Activated CD4-positive, alpha-beta memory T cell treated with anti-CD3 and anti-CD28 coated beads for 36 hours (primary cell): ENCODE results near the gene OSBPL1A. TPM values are rescaled to one million over a fixed set of nuclear protein-coding genes. Genes with fewer than 3 reads are reported as not detected.

Source experiments
- CTCF ChIA-PET: fragments of 350-600 bp; sonication (Branson Sonifier 250); formaldehyde crosslinking; loops from one replicate; lab custom pipeline; 2021; ENCODE audit warnings: antibody characterized with exemption, inconsistent platforms; lab: Charles Lee
- POLR2A ChIA-PET: fragments of 350-600 bp; sonication (Branson Sonifier 250); formaldehyde crosslinking; loops from one replicate; lab custom pipeline; 2021; ENCODE audit warnings: antibody characterized with exemption; lab: Charles Lee
- DNase-seq: peaks from one replicate; pipeline ENCODE4 v3.0.0-alpha.2; 2020
- H3K27ac Mint-ChIP-seq: one replicate; pipeline ENCODE4 v1.8.0; 2021; ENCODE audit warnings: mixed read lengths
- H3K27me3 Mint-ChIP-seq: one replicate; pipeline ENCODE4 v1.8.0; 2021; ENCODE audit warnings: mixed read lengths
- H3K36me3 Mint-ChIP-seq: one replicate; pipeline ENCODE4 v1.8.0; 2021; ENCODE audit warnings: mixed read lengths
- H3K4me1 Mint-ChIP-seq: one replicate; pipeline ENCODE4 v1.8.0; 2021; ENCODE audit warnings: low read depth, mixed read lengths
- H3K4me3 Mint-ChIP-seq: one replicate; pipeline ENCODE4 v1.8.0; 2021; ENCODE audit warnings: mild to moderate bottlenecking, mixed read lengths
- H3K9me3 Mint-ChIP-seq: one replicate; pipeline ENCODE4 v1.8.0; 2021; ENCODE audit warnings: mixed read lengths
- intact Hi-C: fragments of 100-400 bp; cut with micrococcal nuclease; formaldehyde crosslinking; loops from one replicate; pipeline ENCODE4 v1.15.1; 2023
- total RNA-seq, 2 experiments: library from RNA; stranded (reverse); gene quantifications; one replicate each; pipeline ENCODE4 v1.2.3, GENCODE V29; 2021

OSBPL1A gene
- total RNA-seq, 2 experiments from 2014 or later: 1.4 to 2.4 TPM

DNA sequence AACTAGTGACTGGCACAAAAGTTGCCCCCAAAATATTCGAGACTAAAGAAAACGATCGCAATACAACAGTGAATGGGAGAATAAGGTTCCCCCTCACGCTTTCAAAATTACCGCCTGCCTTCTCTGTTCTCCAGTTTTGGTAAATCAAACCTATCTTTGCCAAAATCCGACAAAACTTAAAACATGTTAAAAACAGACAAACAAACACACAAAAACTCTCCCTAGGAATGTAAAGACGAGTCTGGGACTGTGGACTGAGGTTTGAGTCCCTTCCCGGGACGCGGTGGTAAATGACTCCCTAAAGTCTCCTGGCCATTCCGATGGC, 28.4 kb upstream of the OSBPL1A start:
- H3K4me1 Mint-ChIP-seq: peaks cover 18% of the 10 kb centered on the region
- intact Hi-C loops: loop anchor here (1.0 to 5.0 kb wide), 3 partner anchors 12 to 61 kb away; no protein-coding TSS in a partner anchor
- DNase-seq: no peak
- CTCF ChIA-PET: no interaction called here
- peak overlapping the region; percentile 59 for H3K27ac Mint-ChIP-seq
- peaks cover 15% of the 10 kb centered on the region for H3K36me3 Mint-ChIP-seq
- H3K4me3 Mint-ChIP-seq: peak overlapping the region; percentile 72
- H3K27me3 Mint-ChIP-seq: peaks cover 10% of the 10 kb centered on the region
- POLR2A ChIA-PET: interaction anchor here (1.0 kb wide), 1 partner anchor 12 kb away, joined by 5 read pairs; no protein-coding TSS in a partner anchor
- H3K9me3 Mint-ChIP-seq: peaks cover 5% of the 10 kb centered on the region

DNA sequence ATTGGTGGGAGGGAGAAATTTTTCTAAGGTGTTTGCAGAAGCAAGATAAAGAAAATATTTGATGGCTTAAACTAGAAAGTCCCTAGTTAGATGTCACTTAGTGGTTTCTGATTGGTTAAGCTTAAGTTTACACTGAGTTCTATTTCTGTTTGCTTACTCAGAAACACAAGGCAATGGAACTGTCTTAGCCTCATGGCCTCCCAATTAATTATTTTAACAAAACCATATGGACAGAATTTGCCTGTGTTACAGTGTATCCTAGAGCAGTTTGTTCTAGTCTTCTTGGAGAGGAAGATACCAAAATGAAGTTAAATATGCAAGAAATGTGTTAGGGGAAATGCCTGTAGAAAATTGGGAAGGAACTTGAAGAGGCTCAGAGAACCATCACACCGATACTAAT, 24.2 kb upstream of the OSBPL1A start:
- no peak overlapping the region for H3K27ac Mint-ChIP-seq
- H3K4me3 Mint-ChIP-seq: no peak overlapping the region
- peaks cover 29% of the 10 kb centered on the region for H3K27me3 Mint-ChIP-seq
- DNase-seq: no peak
- H3K9me3 Mint-ChIP-seq: peaks cover 5% of the 10 kb centered on the region
- CTCF ChIA-PET: interaction anchor here (2.2 kb wide), 1 partner anchor 63 kb away, joined by 5 read pairs; no protein-coding TSS in a partner anchor
- intact Hi-C loops: no loop called here
- POLR2A ChIA-PET: interaction anchor here (0.6 kb wide), 1 partner anchor 809 kb away, joined by 5 read pairs; no protein-coding TSS in a partner anchor
- peaks cover 8% of the 10 kb centered on the region for H3K36me3 Mint-ChIP-seq
- H3K4me1 Mint-ChIP-seq: peaks cover 5% of the 10 kb centered on the region

DNA sequence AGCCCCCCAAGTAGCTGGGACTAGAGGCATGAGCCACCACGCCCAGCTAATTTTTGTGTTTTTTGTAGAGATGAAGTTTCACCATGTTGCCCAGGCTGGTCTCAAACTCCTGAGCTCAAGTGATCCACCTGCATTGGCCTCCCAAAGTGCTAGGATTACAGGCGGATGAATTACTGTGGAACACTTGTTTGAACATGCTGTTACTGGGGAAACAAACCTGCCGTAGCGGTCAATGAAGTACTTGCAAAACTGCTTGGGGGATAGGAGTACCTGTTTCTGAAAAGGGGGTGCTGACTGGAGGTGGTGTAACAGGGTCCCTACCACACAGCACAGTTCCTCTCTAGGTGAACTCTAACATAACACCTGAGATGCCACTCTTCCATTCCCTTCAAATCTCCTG, 22.9 kb upstream of the OSBPL1A start:
- H3K27ac Mint-ChIP-seq: no peak overlapping the region
- peaks cover 2% of the 10 kb centered on the region for H3K36me3 Mint-ChIP-seq
- POLR2A ChIA-PET: interaction anchor here (1.0 kb wide), 1 partner anchor 60 kb away, joined by 3 read pairs; no protein-coding TSS in a partner anchor
- CTCF ChIA-PET: interaction anchor here (2.2 kb wide), 1 partner anchor 61 kb away, joined by 5 read pairs; no protein-coding TSS in a partner anchor
- intact Hi-C loops: no loop called here
- H3K27me3 Mint-ChIP-seq: peaks cover 34% of the 10 kb centered on the region
- H3K9me3 Mint-ChIP-seq: peaks cover 1% of the 10 kb centered on the region
- no peak for DNase-seq
- peaks cover 2% of the 10 kb centered on the region for H3K4me1 Mint-ChIP-seq
- H3K4me3 Mint-ChIP-seq: no peak overlapping the region

DNA sequence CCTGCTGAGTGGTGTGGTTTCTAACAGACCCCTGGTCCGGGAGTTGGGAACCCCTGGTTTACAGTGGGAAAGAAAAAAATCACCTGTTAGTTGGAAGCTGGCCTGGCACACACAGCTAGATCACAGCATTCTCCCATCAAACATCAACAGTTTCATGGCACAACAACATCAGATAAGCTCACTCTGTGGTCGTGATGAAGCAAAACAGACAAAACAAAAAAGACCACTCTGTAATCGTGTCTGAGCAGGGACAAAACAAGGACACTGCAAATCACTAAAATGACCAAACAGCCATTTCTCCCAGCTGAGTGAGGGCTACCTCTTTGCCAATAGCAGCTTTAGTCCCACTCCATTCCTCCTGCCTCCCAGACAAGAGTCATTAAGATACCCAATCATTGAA, 19.9 kb upstream of the OSBPL1A start:
- no peak for DNase-seq
- no peak overlapping the region for H3K27ac Mint-ChIP-seq
- H3K9me3 Mint-ChIP-seq: peaks cover 10% of the 10 kb centered on the region
- H3K36me3 Mint-ChIP-seq: no peaks in the 10 kb centered on the region
- intact Hi-C loops: no loop called here
- H3K4me1 Mint-ChIP-seq: peaks cover 22% of the 10 kb centered on the region
- no peak overlapping the region for H3K4me3 Mint-ChIP-seq
- POLR2A ChIA-PET: no interaction called here
- H3K27me3 Mint-ChIP-seq: peaks cover 26% of the 10 kb centered on the region
- CTCF ChIA-PET: interaction anchor here (1.0 to 6.5 kb wide), 3 partner anchors 20 to 72 kb away, joined by 3 to 28 read pairs (median 5); partner anchors contain the start of gene OSBPL1A

DNA sequence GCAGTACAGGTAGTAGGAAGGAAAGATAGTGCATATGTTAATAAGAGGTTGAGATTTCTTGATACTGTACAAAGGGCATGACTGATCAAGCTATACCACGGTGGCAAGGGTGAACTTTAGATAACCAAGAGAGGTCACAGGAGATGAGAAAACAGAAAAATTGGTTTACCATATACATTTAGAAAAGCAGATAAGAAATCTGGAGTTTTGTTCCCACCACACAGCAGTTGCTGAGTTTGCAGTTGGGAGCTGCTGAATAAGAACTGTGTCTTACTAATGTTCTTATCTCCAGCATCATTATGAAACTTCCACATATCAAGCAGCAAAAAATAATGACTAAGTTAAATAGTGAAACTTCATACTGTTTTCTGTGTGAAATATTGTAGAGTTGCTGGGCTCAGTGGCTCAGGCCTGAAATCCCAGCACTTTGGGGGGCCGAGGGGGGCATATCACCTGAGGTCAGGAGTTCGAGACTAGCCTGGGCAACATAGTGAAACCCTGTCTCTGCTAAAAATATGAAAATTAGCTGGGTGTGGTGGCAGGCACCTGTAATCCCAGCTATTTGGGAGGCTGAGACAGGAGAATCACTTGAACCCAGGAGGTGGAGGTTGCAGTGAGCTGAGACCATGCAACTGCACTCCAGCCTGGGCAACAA, 16.9 kb upstream of the OSBPL1A start:
- intact Hi-C loops: loop anchor here (1.0 to 5.0 kb wide), 5 partner anchors 12 to 422 kb away; partner anchors contain the start of genes IMPACT and OSBPL1A
- Mint-ChIP-seq H3K9me3 (peaks cover 12% of the 10 kb centered on the region), H3K4me3 (no peak overlapping the region), H3K27me3 (peaks cover 29% of the 10 kb centered on the region), H3K27ac (no peak overlapping the region), H3K36me3 (peaks cover 2% of the 10 kb centered on the region), H3K4me1 (peaks cover 23% of the 10 kb centered on the region)
- peak; percentile 60 for DNase-seq
- ChIA-PET POLR2A (interaction anchor here (1.7 to 3.1 kb wide), 3 partner anchors 12 to 45 kb away, joined by 5 to 22 read pairs (median 16); partner anchors contain the start of genes IMPACT and OSBPL1A), CTCF (interaction anchor here (1.1 to 6.5 kb wide), 5 partner anchors 18 to 74 kb away, joined by 3 to 28 read pairs (median 3); no protein-coding TSS in a partner anchor)

DNA sequence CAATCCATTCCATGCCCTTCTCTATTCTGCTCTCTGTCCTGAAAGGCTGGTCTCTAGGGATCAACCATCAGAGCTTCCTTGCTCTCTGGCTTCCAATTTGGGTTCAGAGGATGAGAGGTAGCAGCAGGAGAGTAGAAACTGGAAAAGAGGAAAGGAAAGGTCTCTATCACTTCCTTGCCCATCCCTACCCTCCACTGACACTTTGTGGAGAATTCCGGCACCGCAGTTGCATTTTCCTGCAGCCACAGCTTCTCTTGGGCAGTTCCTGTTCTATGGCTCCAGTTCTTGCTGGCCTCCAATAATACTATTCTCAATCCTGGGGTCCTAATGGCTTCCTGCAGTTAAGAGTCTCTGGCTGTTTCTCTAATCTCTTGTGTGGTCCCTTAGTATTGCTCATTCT, 15.5 kb upstream of the OSBPL1A start:
- peaks cover 2% of the 10 kb centered on the region for H3K36me3 Mint-ChIP-seq
- H3K27me3 Mint-ChIP-seq: peaks cover 31% of the 10 kb centered on the region
- no peak for DNase-seq
- CTCF ChIA-PET: interaction anchor here (1.1 to 6.5 kb wide), 4 partner anchors 21 to 72 kb away, joined by 3 to 28 read pairs (median 3); no protein-coding TSS in a partner anchor
- intact Hi-C loops: loop anchor here (5.0 kb wide), 1 partner anchor 421 kb away; no protein-coding TSS in a partner anchor
- POLR2A ChIA-PET: interaction anchor here (1.7 to 3.1 kb wide), 3 partner anchors 13 to 44 kb away, joined by 5 to 22 read pairs (median 16); partner anchors contain the start of genes IMPACT and OSBPL1A
- H3K27ac Mint-ChIP-seq: no peak overlapping the region
- H3K4me3 Mint-ChIP-seq: no peak overlapping the region
- peaks cover 23% of the 10 kb centered on the region for H3K4me1 Mint-ChIP-seq
- peaks cover 12% of the 10 kb centered on the region for H3K9me3 Mint-ChIP-seq

DNA sequence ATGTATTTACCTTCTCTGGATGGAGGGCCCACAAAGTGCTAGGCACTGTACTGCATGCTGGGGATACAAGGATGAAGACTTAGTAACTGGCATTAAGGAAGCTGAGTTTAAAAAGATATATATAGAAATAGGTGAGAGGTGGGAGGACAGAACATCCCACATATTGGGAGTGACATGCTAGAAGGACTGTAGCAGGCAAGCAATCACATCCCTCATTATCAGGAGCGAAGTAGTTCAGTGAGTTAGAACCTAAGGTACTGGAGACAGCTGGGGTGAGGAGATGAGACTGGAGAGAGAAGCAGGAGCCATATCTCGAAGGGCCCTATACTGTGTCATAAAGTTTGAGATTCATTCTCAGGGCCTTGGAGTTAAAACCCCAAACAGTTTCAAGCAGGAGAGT, 10.9 kb upstream of the OSBPL1A start:
- POLR2A ChIA-PET: interaction anchor here (1.6 kb wide), 1 partner anchor 40 kb away, joined by 3 read pairs; no protein-coding TSS in a partner anchor
- Mint-ChIP-seq H3K27me3 (peaks cover 46% of the 10 kb centered on the region), H3K4me3 (no peak overlapping the region), H3K4me1 (peaks cover 10% of the 10 kb centered on the region), H3K36me3 (peaks cover 2% of the 10 kb centered on the region), H3K27ac (no peak overlapping the region), H3K9me3 (peaks cover 11% of the 10 kb centered on the region)
- DNase-seq: no peak
- CTCF ChIA-PET: interaction anchor here (0.5 kb wide), 1 partner anchor 28 kb away, joined by 4 read pairs; no protein-coding TSS in a partner anchor
- intact Hi-C loops: no loop called here

DNA sequence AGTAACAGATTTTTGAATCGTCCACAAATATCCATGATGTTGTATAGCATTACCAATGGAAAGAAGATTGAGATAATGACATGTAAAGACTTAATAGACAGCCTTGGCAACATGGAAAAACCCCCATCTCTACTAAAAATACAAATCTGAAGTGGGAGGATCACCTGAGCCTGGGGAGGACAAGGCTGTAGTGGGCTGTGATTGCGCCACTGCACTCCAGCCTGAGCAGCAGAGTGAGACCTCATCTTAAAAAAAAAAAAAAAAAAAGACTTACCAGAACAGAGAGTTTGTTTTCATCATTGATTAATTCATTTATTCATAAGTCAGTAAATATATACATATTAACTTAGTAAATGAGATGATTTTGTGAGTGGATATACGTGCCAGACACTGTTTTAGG, 7.0 kb upstream of the OSBPL1A start:
- H3K27ac Mint-ChIP-seq: no peak overlapping the region
- no peaks in the 10 kb centered on the region for H3K36me3 Mint-ChIP-seq
- H3K9me3 Mint-ChIP-seq: no peaks in the 10 kb centered on the region
- H3K4me3 Mint-ChIP-seq: no peak overlapping the region
- peaks cover 45% of the 10 kb centered on the region for H3K27me3 Mint-ChIP-seq
- POLR2A ChIA-PET: no interaction called here
- intact Hi-C loops: no loop called here
- H3K4me1 Mint-ChIP-seq: peaks cover 7% of the 10 kb centered on the region
- DNase-seq: no peak
- CTCF ChIA-PET: interaction anchor here (1.1 kb wide), 1 partner anchor 85 kb away, joined by 3 read pairs; no protein-coding TSS in a partner anchor

DNA sequence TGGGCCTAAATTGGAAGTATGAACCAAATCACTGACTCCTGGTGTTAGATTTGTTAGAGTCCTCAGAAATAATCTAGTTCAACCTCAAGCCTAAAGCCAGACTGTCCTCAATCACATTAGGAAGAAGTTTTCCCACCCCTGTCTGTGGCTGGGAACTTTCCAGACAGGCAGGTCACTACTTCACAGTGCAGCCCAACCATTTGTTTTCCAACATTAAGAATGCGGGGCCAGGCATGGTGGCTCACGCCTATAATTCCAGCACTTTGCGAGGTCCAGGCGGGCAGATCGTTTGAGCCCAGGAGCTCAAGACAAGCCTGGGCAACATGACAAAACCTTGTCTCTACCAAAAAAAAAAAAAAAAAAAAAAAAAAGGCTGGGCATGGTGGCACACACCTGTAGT, 5.5 kb upstream of the OSBPL1A start:
- H3K27me3 Mint-ChIP-seq: peaks cover 39% of the 10 kb centered on the region
- no peak overlapping the region for H3K27ac Mint-ChIP-seq
- no peak overlapping the region for H3K4me3 Mint-ChIP-seq
- H3K9me3 Mint-ChIP-seq: no peaks in the 10 kb centered on the region
- intact Hi-C loops: loop anchor here (2.0 kb wide), 1 partner anchor 42 kb away; no protein-coding TSS in a partner anchor
- peaks cover 8% of the 10 kb centered on the region for H3K4me1 Mint-ChIP-seq
- ChIA-PET CTCF (interaction anchor here (0.6 kb wide), 1 partner anchor 44 kb away, joined by 3 read pairs; no protein-coding TSS in a partner anchor), POLR2A (no interaction called here)
- no peaks in the 10 kb centered on the region for H3K36me3 Mint-ChIP-seq
- DNase-seq: no peak

DNA sequence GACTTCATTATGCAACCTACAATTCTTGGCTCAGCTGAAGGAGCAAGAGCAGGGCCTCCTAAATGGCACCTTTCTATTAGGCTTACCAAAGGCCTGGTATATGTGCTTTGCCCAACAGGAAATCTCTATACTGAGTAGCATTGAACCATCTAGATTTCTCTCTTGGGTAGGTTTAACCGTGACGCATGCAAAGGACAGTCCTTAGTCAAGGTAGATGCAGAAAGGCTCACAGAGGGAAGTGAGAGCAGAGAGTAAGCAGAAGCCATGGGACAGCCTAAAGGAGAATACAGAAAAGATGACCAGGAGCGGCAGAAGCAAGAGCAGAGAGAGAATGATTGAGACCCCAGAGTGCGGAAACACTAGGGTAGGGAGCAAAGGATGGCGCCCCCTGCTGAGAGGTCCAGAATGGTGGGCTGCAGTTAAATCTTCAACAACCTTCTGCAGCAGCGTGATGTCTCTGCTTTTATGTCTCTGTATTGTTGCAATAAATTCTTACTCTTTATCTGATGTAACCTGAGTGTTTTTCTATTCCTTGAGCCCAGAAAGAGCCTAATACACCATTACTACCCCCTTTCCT, 4.7 kb upstream of the OSBPL1A start:
- ChIA-PET CTCF (interaction anchor here (1.0 to 2.0 kb wide), 2 partner anchors 8 to 43 kb away, joined by 3 to 4 read pairs; no protein-coding TSS in a partner anchor), POLR2A (no interaction called here)
- Mint-ChIP-seq H3K4me1 (peaks cover 11% of the 10 kb centered on the region), H3K27me3 (peaks cover 36% of the 10 kb centered on the region), H3K9me3 (no peaks in the 10 kb centered on the region), H3K36me3 (no peaks in the 10 kb centered on the region), H3K4me3 (no peak overlapping the region), H3K27ac (no peak overlapping the region)
- DNase-seq: peak; percentile 20
- intact Hi-C loops: loop anchor here (2.0 kb wide), 1 partner anchor 41 kb away; no protein-coding TSS in a partner anchor

DNA sequence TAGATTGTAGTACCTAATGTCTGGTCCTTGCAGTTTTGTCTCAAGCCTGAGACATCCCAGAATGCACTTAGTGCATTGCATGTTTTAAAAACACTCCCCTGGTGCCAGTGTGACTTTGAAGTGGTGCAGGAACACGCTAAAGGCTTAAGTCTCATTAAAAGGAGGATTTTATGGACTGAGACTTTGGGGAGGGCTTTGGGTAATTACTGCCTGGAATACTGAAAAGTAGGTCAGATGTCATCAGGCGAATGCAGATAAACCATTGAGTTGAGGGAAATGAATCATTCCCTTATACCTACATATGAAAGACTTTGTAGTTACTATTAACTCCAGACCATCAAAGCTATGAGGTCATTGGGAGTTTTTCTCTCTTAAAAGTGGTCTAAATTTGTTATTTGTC, 3.0 kb upstream of the OSBPL1A start:
- Mint-ChIP-seq H3K36me3 (no peaks in the 10 kb centered on the region), H3K4me3 (no peak overlapping the region), H3K27me3 (peaks cover 29% of the 10 kb centered on the region), H3K27ac (no peak overlapping the region), H3K9me3 (no peaks in the 10 kb centered on the region), H3K4me1 (peaks cover 16% of the 10 kb centered on the region)
- ChIA-PET POLR2A (no interaction called here), CTCF (interaction anchor here (1.0 to 2.0 kb wide), 3 partner anchors 9 to 88 kb away, joined by 4 read pairs; no protein-coding TSS in a partner anchor)
- DNase-seq: no peak
- intact Hi-C loops: no loop called here
